GM10847 (cell line): ENCODE measurements around the gene TFDP1.

Source experiments
- POLR2A ChIP-seq: IDR thresholded peaks from 2 replicates; pipeline ENCODE4 v1.6.1; 2011; ENCODE audit not compliant: insufficient read length; ENCODE audit errors: extremely low read depth

Gene TFDP1

DNA sequence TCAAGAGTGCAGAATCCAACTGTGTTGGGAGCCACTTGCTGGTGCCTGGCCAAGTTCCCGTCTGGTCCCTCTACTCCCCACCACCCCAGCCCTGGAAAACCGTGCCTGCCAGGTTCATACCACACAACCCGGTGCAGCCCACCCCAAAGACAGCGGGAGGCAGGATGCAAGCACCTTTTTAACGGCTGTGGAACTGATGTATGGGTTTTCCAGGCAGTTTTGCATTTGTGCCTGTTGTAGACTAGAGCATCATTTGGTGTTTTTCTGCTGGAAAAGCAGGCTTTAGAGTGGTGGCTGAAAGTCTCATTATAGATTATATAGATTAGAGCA lies 13.5 kb downstream of the TFDP1 start:
- TF ChIP-seq POLR2A: no peak

DNA sequence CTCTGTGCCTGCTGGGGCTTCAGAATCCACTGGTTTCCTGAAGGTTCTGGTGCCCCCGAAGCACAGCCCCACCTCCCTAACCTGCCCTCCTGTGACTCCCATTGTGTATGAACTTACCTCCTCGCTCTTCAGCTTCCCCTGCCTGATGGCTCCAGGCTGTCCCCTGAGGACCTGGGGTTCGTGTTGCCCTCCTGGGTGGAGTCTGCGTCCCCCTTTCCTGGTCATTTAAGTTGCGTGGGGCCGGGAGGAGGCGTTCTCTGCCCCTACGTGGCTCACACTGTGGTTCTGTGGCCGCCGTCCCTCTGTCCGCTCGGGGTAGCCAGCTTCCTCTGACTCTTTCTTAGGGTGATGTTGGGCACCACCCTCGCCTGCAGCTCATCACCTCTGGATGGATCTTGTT lies 13.9 kb downstream of the TFDP1 start:
- TF ChIP-seq POLR2A: no peak

DNA sequence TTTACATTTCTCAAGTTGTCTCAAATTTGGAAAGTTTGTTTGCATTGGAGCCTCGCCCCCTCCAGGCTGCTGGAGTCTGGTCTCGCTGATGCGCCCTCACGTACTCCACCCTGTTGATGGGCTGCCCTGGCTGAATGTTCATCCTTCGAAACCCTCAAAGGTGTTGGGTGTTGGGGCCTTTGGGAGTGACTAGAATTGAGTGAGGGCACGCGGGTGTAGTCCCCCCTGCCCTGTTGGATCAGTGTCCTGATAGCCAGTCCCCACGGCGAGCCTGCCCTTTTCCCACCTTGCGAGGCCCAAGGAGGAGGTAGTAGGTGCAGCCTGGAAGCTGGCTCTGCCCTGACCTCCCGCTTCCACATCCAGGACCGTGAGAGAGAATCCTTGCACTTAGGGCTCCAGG lies 14.8 kb downstream of the TFDP1 start:
- TF ChIP-seq POLR2A: no peak

DNA sequence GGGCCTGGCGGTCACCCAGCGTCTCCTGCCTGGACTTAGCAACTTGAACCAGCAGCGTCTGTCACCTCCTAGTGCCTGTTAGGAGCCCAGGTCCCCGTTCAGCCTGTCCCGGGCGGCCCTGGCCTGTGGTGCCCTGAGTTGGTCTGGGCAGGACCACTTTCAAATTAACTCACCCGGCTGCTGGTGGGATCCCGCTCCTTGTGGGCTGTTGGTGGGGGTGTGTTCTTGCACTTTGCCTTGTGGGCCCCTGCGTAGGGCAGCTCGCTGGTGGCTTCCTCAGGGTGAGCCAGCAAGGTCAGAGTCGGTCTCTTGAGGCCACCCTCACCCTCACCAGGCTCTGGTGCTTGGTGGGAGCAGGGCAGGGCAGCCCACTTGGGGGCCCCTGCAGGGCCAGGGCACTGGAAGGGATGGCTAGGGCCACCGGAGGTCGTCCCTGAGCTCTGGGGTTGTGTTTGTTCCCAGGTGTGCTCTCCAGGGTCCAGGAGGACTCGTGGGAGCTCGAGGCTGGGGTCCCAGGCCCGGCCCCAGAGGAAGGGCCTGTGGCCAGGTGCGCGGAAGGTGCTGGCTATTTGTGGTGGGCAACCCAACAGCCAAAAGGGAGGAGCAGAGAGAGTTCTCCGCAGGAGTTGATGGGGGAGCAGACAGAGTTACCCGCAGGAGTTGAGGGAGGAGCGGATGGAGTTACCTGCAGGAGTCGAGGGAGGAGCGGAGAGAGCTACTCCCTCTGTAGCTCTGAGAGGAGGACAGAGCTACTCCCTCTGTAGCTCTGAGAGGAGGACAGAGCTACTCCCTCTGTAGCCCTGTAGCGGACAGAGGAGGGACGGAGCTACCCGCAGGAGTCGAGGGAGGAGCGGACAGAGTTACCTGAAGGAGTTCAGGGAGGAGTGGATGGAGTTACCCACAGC lies 16.9 kb downstream of the TFDP1 start:
- TF ChIP-seq POLR2A: no peak

DNA sequence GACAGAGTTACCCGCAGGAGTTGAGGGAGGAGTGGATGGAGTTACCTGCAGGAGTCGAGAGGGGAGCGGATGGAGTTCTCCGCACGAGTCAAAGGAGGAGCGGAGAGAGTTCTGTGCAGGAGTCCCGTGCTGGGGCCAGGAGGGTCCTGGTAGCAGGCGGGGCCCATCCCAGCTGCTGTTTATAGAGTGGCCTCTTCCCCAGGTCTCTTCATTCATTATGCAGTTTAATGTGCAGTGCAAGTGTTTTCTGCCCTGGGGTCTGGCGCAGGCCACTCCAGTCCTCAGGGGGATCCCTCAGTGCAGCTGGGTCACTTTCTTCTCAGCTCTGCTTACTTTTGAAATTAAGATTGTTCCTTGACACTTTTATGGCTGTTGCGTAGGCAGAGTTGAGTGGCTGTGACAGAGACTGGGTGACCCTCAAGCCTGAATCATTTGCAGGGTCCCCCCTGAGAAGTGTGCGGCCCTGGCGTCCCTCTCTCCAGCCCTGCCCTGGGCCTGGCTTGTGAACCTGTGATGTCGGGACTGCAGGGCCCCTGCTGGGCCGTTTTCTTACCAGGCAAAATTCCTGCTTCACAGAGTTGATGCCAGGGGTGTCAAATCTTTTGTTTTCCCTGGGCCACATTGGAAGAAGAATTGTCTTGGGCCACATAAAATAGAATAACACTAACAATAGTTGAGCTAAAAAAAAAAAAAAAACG lies 17.9 kb downstream of the TFDP1 start:
- TF ChIP-seq POLR2A: no peak

DNA sequence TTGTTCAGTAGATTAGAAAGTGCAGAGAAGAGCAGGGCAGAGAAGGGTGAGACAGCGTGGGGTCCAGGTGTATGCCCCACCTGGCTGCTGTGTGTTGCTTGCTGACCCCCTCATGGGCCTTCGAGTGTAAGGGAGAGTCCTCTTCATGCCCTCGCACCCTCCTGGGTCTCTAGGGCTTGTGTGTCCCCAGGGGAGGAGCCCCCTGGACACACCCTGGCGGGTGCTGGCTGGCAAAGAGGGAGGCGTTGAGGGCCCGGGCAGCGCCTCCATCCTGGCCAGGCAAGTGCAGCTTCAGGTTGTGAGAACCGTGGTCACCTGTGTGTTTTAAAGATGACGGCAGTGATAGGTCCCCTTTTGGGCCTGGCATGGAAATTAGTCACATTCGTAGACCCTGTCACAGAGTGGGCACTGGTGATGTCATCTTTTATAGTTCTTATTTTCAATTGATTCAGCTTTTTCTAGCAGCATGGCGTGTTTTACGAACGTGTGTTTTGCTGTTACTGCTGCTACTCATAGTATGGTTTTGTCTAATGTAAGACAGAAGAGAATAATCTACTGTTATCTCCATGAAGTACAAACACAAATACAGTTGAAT lies 18.7 kb downstream of the TFDP1 start:
- no peak for TF ChIP-seq POLR2A

DNA sequence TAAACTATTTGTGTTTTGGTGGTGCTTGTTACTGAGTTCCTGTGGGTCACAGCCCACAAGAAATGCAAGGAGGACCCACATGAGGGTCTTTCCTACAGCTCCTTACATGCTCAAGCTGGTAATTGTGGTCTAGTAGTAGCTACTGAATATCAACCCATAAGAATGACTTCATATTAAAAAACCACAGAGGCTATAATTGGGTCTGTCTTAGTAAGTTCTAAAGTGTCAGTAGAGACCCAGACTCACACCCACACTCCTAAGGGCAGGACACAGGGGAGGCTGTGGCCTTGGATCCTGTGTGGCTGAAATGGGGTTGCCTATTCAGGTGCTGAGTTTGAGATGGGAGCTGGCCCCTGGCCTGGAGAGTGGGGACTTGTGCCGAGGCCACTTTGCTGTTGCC lies 19.6 kb downstream of the TFDP1 start:
- TF ChIP-seq POLR2A: no peak

DNA sequence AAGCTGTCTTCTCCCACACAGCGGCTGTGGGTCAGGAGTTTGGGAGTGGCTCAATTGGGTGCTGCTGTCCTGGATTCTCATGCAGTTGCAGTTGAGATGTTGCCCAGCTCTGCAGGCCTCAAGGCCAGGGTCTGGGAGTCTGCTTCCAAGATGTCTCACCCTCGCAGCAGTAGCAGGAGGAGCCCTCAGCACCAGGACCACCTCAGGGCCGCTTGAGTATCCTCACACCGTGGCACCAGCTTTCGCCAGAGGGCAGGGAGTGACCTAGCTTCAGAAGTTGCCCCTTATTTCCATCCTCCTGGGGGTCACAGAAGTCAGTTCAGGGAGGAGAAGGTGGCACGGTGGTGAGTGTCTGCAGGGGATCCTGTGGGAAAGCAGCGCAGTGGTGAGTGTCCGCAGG lies 20.9 kb downstream of the TFDP1 start:
- TF ChIP-seq POLR2A: no peak

DNA sequence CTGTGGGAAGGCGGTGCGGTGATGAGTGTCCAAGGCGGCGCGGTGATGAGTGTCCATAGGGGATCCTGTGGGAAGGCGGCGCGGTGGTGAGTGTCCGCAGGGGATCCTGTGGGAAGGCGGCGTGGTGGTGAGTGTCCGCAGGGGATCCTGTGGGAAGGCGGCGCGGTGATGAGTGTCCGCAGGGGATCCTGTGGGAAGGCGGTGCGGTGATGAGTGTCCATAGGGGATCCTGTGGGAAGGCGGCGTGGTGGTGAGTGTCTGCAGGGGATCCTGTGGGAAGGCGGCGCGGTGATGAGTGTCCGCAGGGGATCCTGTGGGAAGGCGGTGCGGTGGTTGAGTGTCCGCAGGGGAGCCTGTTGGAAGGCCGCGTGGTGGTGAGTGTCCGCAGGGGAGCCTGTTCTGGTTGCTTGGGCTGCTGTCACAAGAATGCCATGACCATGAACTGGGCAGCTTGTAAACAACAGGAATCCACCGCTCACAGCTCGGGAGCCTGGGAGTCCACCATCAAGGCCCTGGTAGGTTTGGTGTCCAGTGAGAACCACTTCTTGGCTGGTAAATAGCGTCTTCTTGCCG lies 21.4 kb downstream of the TFDP1 start:
- no peak for TF ChIP-seq POLR2A

DNA sequence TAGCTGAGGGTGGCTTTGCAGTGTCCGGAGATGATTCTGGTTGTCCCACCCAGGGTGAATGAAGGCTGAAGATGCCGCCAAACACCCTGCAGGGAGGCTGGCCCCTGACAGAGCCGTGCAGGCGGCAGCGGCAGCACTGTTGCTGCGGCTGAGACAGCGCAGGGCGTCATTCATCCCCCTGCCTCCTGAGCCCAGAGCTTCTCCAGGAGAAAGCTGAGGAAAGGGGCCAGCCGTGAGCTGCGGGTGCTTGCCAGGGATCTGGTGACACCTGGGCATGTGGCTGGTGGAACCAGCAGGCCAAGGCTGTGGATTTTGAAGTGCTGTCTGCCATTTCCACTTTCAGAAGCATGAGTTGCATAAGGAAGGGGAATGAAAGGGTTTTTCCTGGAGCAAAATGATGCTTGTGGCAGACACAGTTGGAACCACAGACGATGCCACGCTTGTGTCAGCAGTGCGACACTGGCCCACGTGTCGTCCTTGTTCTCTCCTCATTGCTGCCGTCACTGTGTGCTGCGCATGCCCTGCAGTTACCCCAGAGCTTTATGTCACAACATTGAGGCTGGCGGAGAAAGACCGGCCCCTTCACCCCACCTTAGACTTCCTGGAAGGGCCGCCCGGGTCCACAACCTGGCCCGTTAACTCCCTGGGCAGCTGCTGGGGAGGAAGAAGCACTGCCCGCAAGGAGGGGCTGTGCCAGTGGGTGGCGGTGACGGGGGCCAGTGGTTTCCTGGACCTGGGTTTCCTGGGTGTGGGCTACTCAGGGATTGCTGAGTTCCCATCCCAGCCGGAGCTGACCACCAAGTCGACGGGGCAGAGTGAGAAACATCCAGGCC lies 22.7 kb downstream of the TFDP1 start:
- no peak for TF ChIP-seq POLR2A

DNA sequence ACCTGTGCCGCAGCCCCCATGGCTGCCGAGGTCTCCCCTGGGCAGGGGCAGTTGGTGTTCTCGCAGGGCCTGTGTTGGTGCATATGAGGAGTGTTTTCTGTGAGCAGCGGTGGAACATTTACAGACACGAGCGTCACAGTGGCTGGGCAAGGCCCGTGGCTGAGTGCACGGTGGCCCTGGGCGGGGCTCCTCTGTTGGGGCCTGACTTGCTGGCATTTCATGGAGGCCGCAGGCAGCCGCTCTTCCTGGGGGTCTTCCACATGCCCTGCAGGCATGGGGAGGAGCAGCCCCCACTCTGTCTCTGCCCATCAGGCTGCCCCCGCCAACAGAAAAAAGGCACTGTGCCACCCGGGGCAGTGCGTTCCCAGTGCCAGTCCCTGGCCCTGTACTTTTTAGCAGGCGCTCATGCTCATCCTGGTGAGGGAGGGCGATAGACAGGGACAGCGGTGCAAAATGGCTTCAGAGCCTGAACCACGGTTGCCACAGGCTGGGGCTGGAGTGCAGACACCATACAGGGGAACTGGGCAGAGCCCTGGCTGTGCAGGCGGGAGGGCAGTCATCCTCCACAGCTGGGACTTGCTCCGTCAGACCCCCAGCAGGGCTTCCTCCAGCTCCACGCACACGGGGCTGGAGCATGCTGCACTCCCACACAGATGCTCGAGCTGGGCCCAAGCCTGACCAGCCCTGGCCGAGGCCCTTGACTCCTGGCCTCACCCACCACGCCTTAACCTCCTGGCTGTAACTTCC lies 23.5 kb downstream of the TFDP1 start:
- TF ChIP-seq POLR2A: no peak

DNA sequence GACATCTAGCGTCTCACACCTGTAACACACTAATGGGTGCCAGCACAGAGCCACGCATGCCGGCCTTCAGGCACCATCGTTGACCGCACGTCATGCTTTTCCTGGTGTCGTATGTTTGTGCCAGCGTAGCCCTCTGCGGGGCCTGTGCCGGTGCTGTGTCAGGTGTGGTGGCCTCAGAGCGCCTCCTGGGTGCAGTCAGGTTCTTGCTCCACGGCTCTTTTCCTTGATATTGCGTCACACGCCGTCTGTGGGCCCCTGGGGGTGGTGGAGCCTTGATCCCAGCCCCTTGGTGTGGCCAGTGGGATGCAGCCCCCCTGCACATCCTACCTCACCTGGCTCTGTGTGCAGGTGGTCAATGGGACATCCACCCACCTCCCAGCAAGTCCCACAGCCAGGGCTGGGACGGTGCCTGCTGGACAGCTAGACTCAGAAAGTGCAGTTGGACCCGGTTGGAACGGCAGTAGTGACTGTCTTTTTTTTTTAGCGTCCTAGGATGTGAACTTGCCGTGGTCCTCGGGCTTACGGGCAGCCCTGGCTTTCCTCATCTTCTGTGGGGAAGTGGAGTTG lies 24.5 kb downstream of the TFDP1 start:
- no peak for TF ChIP-seq POLR2A

DNA sequence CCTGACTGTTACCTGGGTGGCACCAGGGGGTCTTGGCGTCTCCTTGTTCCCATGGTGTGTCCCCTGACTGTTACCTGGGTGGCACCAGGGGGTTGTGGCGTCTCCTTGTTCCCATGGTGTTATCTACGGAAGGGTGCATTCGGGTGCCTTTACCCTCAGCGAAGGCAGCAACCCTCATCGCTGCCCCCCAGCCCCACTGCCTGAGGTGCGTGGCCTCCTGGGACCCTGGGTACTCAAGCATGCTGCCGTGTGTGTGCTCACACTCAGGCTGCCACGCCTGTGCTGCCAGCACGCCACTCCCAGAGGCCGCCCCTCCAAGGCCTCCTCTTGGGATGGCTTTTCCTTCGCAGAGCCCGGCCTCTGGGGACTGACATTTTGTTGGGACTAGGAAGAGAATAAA lies 25.1 kb downstream of the TFDP1 start:
- TF ChIP-seq POLR2A: no peak

DNA sequence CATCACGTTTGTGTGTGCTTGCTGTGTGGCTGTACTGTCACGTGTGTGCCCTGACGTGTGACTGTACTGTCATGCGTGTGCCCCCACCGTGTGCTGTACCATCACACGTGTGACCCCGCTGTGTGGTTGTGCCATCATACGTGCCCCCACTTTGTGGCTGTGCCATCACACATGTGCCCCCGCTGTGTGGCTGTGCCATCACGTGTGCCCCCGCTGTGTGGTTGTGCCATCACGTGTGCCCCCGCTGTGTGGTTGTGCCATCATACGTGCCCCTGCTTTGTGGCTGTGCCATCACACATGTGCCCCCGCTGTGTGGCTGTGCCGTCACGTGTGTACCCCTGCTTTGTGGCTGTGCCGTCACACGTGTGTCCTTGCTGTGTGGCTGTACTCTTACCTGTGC lies 25.7 kb downstream of the TFDP1 start:
- TF ChIP-seq POLR2A: no peak
